Panc1 (cell line): Measurements from ENCODE around the gene MYRF.

ENCODE experiments used
- CTCF ChIP-seq: fragments of 450-650 bp; IDR thresholded peaks from 2 replicates; pipeline ENCODE4 v1.5.1; 2017; ENCODE audit warnings: mild to moderate bottlenecking
- POLR2AphosphoS5 ChIP-seq: IDR thresholded peaks from 2 replicates; pipeline ENCODE4 v1.6.1; 2012; ENCODE audit warnings: mild to moderate bottlenecking, low read depth, low read length, moderate library complexity
- TCF7L2 ChIP-seq: IDR thresholded peaks from 2 replicates; pipeline ENCODE4 v1.6.1; 2011; ENCODE audit warnings: mild to moderate bottlenecking, low read depth, low read length, inconsistent platforms
- TF ChIP-seq, protein P1 (sequence below), 2 experiments: IDR thresholded peaks; 2 replicates each; pipeline ENCODE4 v1.6.1; 2011 to 2012; ENCODE audit warnings: low read depth in 2 of 2, control low read depth in 1 of 2, low read length in 1 of 2, mild to moderate bottlenecking in 1 of 2, moderate library complexity in 1 of 2; ENCODE audit not compliant: insufficient read depth in 1 of 2

- TF ChIP-seq CTCF = no peak
- TF ChIP-seq POLR2AphosphoS5 = no peak
- TF ChIP-seq, protein P1, sequence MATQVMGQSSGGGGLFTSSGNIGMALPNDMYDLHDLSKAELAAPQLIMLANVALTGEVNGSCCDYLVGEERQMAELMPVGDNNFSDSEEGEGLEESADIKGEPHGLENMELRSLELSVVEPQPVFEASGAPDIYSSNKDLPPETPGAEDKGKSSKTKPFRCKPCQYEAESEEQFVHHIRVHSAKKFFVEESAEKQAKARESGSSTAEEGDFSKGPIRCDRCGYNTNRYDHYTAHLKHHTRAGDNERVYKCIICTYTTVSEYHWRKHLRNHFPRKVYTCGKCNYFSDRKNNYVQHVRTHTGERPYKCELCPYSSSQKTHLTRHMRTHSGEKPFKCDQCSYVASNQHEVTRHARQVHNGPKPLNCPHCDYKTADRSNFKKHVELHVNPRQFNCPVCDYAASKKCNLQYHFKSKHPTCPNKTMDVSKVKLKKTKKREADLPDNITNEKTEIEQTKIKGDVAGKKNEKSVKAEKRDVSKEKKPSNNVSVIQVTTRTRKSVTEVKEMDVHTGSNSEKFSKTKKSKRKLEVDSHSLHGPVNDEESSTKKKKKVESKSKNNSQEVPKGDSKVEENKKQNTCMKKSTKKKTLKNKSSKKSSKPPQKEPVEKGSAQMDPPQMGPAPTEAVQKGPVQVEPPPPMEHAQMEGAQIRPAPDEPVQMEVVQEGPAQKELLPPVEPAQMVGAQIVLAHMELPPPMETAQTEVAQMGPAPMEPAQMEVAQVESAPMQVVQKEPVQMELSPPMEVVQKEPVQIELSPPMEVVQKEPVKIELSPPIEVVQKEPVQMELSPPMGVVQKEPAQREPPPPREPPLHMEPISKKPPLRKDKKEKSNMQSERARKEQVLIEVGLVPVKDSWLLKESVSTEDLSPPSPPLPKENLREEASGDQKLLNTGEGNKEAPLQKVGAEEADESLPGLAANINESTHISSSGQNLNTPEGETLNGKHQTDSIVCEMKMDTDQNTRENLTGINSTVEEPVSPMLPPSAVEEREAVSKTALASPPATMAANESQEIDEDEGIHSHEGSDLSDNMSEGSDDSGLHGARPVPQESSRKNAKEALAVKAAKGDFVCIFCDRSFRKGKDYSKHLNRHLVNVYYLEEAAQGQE (IDR thresholded peaks at IDR 0.05; ENCODE audit: insufficient read depth in 1 of 2, low read depth in 2 of 2, low read length in 1 of 2) = no peak
- no peak for TF ChIP-seq TCF7L2
Measured at GRCh38 chr11:61712314-61712713, 40.1 kb upstream of the MYRF start.
